Measurements from ENCODE around the gene MYO5C. TPM values are rescaled to one million over a fixed set of nuclear protein-coding genes. Genes with fewer than 3 reads are reported as not detected.
A peak's percentile ranks its signal among the peaks of the same experiment; 100 is the strongest.

MYO5C gene
- total and polyA plus RNA-seq, 2 donors (not counting 3 experiments of a cell fraction or from before 2014, with no cell fraction given) = 7.5 to 19.4 TPM

- no TSS peak for BruUV-seq (replicated peaks)
- Histone ChIP-seq H3K4me1 (ENCODE audit: control insufficient read depth, extremely low read depth, insufficient read depth, low read length) (no peaks in the 10 kb centered on the region), H3K27ac (ENCODE audit: insufficient read depth, low read depth, low read length) (no peak overlapping the region), H3K9me3 (replicated peaks; ENCODE audit: control insufficient read depth, insufficient read depth, low read length) (no peaks in the 10 kb centered on the region), H3K79me2 (ENCODE audit: control insufficient read depth, insufficient read depth, low read length) (no peaks in the 10 kb centered on the region), H4K20me1 (replicated peaks; ENCODE audit: control insufficient read depth, extremely low read depth, insufficient read depth, low read length) (no peaks in the 10 kb centered on the region), H3K9me1 (replicated peaks; ENCODE audit: control insufficient read depth, extremely low read depth, insufficient read depth, low read length) (no peaks in the 10 kb centered on the region), H3K36me3 (ENCODE audit: control insufficient read depth in 2 of 2, extremely low read depth in 1 of 2, insufficient read depth in 2 of 2, low read length in 2 of 2) (no peaks in the 10 kb centered on the region), H2AFZ (ENCODE audit: low read depth, low read length) (no peak overlapping the region), H3K27me3 (ENCODE audit: control insufficient read depth in 2 of 2, insufficient read depth in 2 of 2, low read length in 2 of 2) (no peaks in the 10 kb centered on the region), H3K4me3 (replicated peaks in 1 of 3; ENCODE audit: insufficient read depth in 1 of 3, low read depth in 1 of 3, low read length in 3 of 3) (no peak overlapping the region), H3K9ac (replicated peaks; ENCODE audit: extremely low read depth, insufficient read depth, low read length) (no peak overlapping the region), H3K4me2 (ENCODE audit: insufficient read depth, low read length) (no peak overlapping the region)
- intact Hi-C loops (cut with micrococcal nuclease) = no loop called here
- DNase-seq (ENCODE audit: low read depth, low spot score) = peak; percentile 24
- no peak for FAIRE-seq
- CTCF ChIA-PET = interaction anchor here (1.0 kb wide), 1 partner anchor 447 kb away, joined by 6 read pairs; no protein-coding TSS in a partner anchor
- POLR2A ChIA-PET = no interaction called here
- TF ChIP-seq MAX (IDR thresholded peaks at IDR 0.05; ENCODE audit: insufficient read depth, insufficient read length) (no peak), POLR2A (IDR thresholded peaks at IDR 0.05; ENCODE audit: low read depth, low read length) (no peak), FOS (IDR thresholded peaks at IDR 0.05; ENCODE audit: borderline replicate concordance, insufficient read depth, low read length) (no peak), EZH2 (IDR thresholded peaks at IDR 0.05; ENCODE audit: borderline replicate concordance, low read depth, low read length, severe bottlenecking) (no peak)
- dilution Hi-C loops (cut with MboI; ENCODE audit: extremely low pct_ligation_motif_present, low sequenced_read_pairs) = no loop called here
Observed at GRCh38 chr15:52288051-52288942, 7.3 kb downstream of the MYO5C start.

GRCh38 chr15:52287114-52287513 lies 8.5 kb downstream of the MYO5C start:
- ChIA-PET CTCF (no interaction called here), POLR2A (no interaction called here)
- dilution Hi-C loops (cut with MboI; ENCODE audit: extremely low pct_ligation_motif_present, low sequenced_read_pairs) (no loop called here), intact Hi-C loops (cut with micrococcal nuclease) (no loop called here)
- Histone ChIP-seq H3K9me1 (replicated peaks; ENCODE audit: control insufficient read depth, extremely low read depth, insufficient read depth, low read length) (no peaks in the 10 kb centered on the region), H3K79me2 (ENCODE audit: control insufficient read depth, insufficient read depth, low read length) (no peaks in the 10 kb centered on the region), H3K4me3 (replicated peaks in 1 of 3; ENCODE audit: insufficient read depth in 1 of 3, low read depth in 1 of 3, low read length in 3 of 3) (no peak overlapping the region), H4K20me1 (replicated peaks; ENCODE audit: control insufficient read depth, extremely low read depth, insufficient read depth, low read length) (no peaks in the 10 kb centered on the region), H3K9me3 (replicated peaks; ENCODE audit: control insufficient read depth, insufficient read depth, low read length) (no peaks in the 10 kb centered on the region), H2AFZ (ENCODE audit: low read depth, low read length) (no peak overlapping the region), H3K9ac (replicated peaks; ENCODE audit: extremely low read depth, insufficient read depth, low read length) (no peak overlapping the region), H3K27ac (ENCODE audit: insufficient read depth, low read depth, low read length) (no peak overlapping the region), H3K27me3 (ENCODE audit: control insufficient read depth in 2 of 2, insufficient read depth in 2 of 2, low read length in 2 of 2) (no peaks in the 10 kb centered on the region), H3K36me3 (ENCODE audit: control insufficient read depth in 2 of 2, extremely low read depth in 1 of 2, insufficient read depth in 2 of 2, low read length in 2 of 2) (no peaks in the 10 kb centered on the region), H3K4me1 (ENCODE audit: control insufficient read depth, extremely low read depth, insufficient read depth, low read length) (no peaks in the 10 kb centered on the region), H3K4me2 (ENCODE audit: insufficient read depth, low read length) (no peak overlapping the region)
- DNase-seq (ENCODE audit: low read depth, low spot score) (no peak), FAIRE-seq (no peak)
- TF ChIP-seq FOS (IDR thresholded peaks at IDR 0.05; ENCODE audit: borderline replicate concordance, insufficient read depth, low read length) (no peak), MYC (IDR thresholded peaks at IDR 0.05; ENCODE audit: low read depth, low read length) (no peak), POLR2A (IDR thresholded peaks at IDR 0.05; ENCODE audit: low read depth, low read length) (no peak), CTCF (IDR thresholded peaks at IDR 0.05; ENCODE audit: extremely low read depth in 1 of 2, insufficient read depth in 1 of 2, low read depth in 1 of 2, low read length in 2 of 2) (no peak), MAX (IDR thresholded peaks at IDR 0.05; ENCODE audit: insufficient read depth, insufficient read length) (no peak), GATA2 (IDR thresholded peaks at IDR 0.05; ENCODE audit: insufficient read depth, insufficient read length, low read depth, low read length) (no peak), EZH2 (IDR thresholded peaks at IDR 0.05; ENCODE audit: borderline replicate concordance, low read depth, low read length, severe bottlenecking) (no peak), POLR2AphosphoS5 (IDR thresholded peaks at IDR 0.05; ENCODE audit: insufficient read depth, low read depth, low read length) (no peak), JUN (IDR thresholded peaks at IDR 0.05; ENCODE audit: borderline replicate concordance, insufficient read depth, insufficient read length, low read depth) (no peak)
- no TSS peak for BruUV-seq (replicated peaks)
